Suprapubic skin (tissue), 3 donors: ENCODE results near the gene PLIN3.

ENCODE experiments used
- EP300 ChIP-seq: sonication (generic); formaldehyde crosslinking; IDR thresholded peaks from one replicate; pipeline ENCODE4 v1.6.1; 2017; ENCODE audit warnings: antibody characterized with exemption
- TF ChIP-seq, protein P1 (sequence below), 2 donors: fragments of 200-600 bp in 1 of 2; fragments of 450-650 bp in 1 of 2; sonication (generic) in 1 of 2; IDR thresholded peaks; one replicate each; pipeline ENCODE4 v1.5.1; 2016 to 2019; ENCODE audit warnings: antibody characterized with exemption in 2 of 2, mild to moderate bottlenecking in 1 of 2, moderate library complexity in 1 of 2

DNA sequence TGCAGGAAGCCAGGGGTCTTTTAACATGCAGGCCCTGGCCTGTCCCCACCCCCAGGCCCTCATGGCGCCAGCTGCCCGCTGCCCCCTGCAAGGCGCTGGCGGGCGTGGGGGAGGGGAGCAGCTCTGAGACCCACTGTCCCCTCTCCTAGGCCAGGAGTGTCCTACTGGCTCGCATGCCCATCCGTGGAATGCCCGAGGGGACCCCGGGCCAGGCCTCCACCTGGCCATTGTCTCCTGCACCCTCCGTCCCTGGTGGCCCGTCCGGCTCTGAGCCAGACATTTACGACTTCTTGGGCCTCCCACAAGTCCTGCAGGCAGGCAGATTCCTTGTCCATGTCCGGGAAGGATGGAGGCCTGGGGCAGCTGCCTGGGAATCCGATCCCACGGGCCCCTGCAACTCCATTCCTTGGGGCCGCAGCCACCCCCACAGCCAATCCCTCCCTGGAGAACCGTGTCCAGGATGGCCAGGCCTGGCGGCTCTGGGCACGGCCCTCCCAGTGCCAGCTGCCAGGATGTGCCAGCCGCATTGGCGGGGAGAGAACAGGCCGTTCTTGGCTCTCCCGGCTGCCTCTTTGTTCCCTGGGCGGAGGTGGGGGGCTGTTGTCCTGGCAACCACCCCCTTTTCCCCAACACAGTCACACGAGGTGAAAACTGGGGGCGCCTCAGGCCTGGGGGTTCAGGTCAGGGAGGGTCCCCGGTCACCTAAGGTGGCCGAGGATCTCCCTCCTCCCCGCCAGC, 10.5 kb upstream of the PLIN3 start:
- no peak for TF ChIP-seq EP300
- TF ChIP-seq, protein P1, sequence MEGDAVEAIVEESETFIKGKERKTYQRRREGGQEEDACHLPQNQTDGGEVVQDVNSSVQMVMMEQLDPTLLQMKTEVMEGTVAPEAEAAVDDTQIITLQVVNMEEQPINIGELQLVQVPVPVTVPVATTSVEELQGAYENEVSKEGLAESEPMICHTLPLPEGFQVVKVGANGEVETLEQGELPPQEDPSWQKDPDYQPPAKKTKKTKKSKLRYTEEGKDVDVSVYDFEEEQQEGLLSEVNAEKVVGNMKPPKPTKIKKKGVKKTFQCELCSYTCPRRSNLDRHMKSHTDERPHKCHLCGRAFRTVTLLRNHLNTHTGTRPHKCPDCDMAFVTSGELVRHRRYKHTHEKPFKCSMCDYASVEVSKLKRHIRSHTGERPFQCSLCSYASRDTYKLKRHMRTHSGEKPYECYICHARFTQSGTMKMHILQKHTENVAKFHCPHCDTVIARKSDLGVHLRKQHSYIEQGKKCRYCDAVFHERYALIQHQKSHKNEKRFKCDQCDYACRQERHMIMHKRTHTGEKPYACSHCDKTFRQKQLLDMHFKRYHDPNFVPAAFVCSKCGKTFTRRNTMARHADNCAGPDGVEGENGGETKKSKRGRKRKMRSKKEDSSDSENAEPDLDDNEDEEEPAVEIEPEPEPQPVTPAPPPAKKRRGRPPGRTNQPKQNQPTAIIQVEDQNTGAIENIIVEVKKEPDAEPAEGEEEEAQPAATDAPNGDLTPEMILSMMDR (IDR thresholded peaks at IDR 0.05): no peak
